Nephron progenitor cell (in vitro differentiated cells): ENCODE data around the gene TSC2.
A peak's percentile ranks its signal among the peaks of the same experiment; 100 is the strongest.

Source experiments
- DNase-seq: peaks from one replicate; pipeline ENCODE4 v3.0.0; 2021
- H3K27ac Mint-ChIP-seq: 2 replicates; pipeline ENCODE4 v1.8.0; 2021; ENCODE audit warnings: mild to moderate bottlenecking, moderate library complexity, mixed read lengths
- H3K27me3 Mint-ChIP-seq: 2 replicates; pipeline ENCODE4 v1.8.0; 2021; ENCODE audit warnings: mild to moderate bottlenecking, low read depth, mixed read lengths; ENCODE audit not compliant: poor library complexity
- H3K36me3 Mint-ChIP-seq: 2 replicates; pipeline ENCODE4 v1.8.0; 2021; ENCODE audit warnings: low read depth, mixed read lengths
- H3K4me1 Mint-ChIP-seq: 2 replicates; pipeline ENCODE4 v1.8.0; 2021; ENCODE audit warnings: mixed read lengths
- H3K4me3 Mint-ChIP-seq: 2 replicates; pipeline ENCODE4 v1.8.0; 2021; ENCODE audit warnings: mild to moderate bottlenecking, moderate library complexity, mixed read lengths
- H3K9me3 Mint-ChIP-seq: 2 replicates; pipeline ENCODE4 v1.8.0; 2021; ENCODE audit warnings: mild to moderate bottlenecking, moderate library complexity, mixed read lengths
- TF ChIP-seq, protein P1 (sequence below): fragments of 200-600 bp; sonication (generic); IDR thresholded peaks from 2 replicates; pipeline ENCODE4 v1.5.0; 2021; ENCODE audit warnings: antibody characterized with exemption

Gene TSC2

DNA sequence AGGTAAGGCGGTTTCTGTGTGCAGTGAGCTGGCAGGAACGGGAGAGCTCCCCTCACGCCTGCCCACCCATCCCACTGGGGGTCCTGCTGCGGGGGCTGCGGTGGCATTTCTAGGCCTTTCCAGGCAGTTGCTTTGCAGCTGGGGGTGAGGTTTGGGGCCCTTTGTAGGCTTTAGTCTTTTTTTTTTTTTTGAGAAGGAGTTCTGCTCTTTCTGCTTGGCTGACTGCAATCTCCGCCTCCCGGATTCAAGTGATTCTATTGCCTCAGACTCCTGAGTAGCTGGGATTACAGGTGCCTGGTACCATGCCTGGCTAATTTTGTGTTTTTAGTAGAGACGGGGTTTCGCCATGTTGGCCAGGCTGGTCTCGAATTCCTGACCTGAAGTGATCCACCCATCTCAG is 11.1 kb downstream of the TSC2 start:
- TF ChIP-seq, protein P1, sequence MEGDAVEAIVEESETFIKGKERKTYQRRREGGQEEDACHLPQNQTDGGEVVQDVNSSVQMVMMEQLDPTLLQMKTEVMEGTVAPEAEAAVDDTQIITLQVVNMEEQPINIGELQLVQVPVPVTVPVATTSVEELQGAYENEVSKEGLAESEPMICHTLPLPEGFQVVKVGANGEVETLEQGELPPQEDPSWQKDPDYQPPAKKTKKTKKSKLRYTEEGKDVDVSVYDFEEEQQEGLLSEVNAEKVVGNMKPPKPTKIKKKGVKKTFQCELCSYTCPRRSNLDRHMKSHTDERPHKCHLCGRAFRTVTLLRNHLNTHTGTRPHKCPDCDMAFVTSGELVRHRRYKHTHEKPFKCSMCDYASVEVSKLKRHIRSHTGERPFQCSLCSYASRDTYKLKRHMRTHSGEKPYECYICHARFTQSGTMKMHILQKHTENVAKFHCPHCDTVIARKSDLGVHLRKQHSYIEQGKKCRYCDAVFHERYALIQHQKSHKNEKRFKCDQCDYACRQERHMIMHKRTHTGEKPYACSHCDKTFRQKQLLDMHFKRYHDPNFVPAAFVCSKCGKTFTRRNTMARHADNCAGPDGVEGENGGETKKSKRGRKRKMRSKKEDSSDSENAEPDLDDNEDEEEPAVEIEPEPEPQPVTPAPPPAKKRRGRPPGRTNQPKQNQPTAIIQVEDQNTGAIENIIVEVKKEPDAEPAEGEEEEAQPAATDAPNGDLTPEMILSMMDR = no peak
- no peak for DNase-seq
- Mint-ChIP-seq H3K9me3 (no peaks in the 10 kb centered on the region), H3K4me1 (peaks cover 17% of the 10 kb centered on the region), H3K4me3 (no peak overlapping the region), H3K36me3 (peaks cover 7% of the 10 kb centered on the region), H3K27me3 (peaks cover 3% of the 10 kb centered on the region), H3K27ac (peak overlapping the region; percentile 67)

DNA sequence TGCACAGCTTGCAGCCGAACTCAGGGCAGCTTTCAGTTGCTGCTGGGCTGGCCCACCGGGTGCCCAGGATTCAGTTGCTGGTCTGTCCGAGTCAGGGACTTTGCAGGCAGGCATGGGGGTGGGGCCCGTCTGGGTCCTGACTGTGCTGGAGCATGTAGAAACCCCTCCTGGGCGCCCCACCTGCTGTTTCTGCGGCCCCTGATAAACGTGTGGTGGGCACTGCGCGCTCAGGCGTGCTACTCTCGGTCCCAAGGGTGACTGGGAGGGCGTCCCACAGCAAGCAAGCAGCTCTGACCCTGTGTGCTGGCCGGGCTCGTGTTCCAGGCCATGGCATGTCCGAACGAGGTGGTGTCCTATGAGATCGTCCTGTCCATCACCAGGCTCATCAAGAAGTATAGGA is 12.6 kb downstream of the TSC2 start:
- TF ChIP-seq, protein P1 = no peak
- Mint-ChIP-seq H3K4me1 (peaks cover 17% of the 10 kb centered on the region), H3K27ac (no peak overlapping the region), H3K27me3 (peaks cover 3% of the 10 kb centered on the region), H3K4me3 (no peak overlapping the region), H3K9me3 (no peaks in the 10 kb centered on the region), H3K36me3 (peaks cover 7% of the 10 kb centered on the region)
- no peak for DNase-seq

DNA sequence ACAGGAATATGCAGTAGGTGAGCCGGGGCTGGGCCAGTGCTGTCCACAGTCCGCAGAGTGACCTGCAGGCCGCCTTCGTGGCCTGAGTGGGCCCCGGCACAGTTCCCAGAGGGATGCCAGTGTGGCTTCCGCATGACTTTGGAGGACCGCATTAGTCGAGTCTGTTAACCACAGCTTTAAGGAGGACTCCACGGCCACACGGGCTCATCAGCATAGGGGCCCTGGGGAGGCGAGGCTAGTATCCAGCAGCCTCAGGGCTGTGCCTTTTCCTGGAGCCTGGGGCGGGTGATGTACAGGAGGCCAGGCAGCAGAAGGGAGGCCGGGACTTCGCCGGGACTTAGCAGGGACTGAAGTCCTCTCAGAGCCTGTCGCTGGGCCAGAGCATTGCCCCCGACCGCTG is 13.2 kb downstream of the TSC2 start:
- Mint-ChIP-seq H3K36me3 (peaks cover 12% of the 10 kb centered on the region), H3K9me3 (no peaks in the 10 kb centered on the region), H3K4me3 (no peak overlapping the region), H3K4me1 (peaks cover 17% of the 10 kb centered on the region), H3K27ac (no peak overlapping the region), H3K27me3 (peaks cover 3% of the 10 kb centered on the region)
- TF ChIP-seq, protein P1 = no peak
- DNase-seq = no peak

DNA sequence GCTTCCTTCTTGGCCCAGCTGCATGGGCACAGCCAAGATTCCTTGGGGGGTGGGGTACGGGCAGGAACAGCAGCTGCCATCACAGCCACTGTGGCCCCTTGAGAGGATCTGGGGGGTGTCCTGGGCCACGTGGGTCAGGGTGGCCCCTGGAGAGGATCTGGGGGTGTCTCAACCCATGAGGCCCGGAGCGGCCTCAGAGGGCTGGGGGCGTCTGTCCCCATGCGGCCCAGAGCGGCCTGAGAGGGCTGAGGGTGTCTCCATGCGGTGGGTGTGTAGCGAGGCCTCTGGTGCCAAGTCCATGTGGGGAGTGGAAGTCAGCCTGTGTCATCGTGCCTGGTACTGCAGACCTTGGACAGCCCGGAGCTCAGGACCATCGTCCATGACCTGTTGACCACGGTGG is 13.7 kb downstream of the TSC2 start:
- H3K4me1 Mint-ChIP-seq = peaks cover 17% of the 10 kb centered on the region
- DNase-seq = no peak
- H3K27ac Mint-ChIP-seq = no peak overlapping the region
- TF ChIP-seq, protein P1 = no peak
- H3K9me3 Mint-ChIP-seq = no peaks in the 10 kb centered on the region
- peaks cover 3% of the 10 kb centered on the region for H3K27me3 Mint-ChIP-seq
- peaks cover 17% of the 10 kb centered on the region for H3K36me3 Mint-ChIP-seq
- H3K4me3 Mint-ChIP-seq = no peak overlapping the region

DNA sequence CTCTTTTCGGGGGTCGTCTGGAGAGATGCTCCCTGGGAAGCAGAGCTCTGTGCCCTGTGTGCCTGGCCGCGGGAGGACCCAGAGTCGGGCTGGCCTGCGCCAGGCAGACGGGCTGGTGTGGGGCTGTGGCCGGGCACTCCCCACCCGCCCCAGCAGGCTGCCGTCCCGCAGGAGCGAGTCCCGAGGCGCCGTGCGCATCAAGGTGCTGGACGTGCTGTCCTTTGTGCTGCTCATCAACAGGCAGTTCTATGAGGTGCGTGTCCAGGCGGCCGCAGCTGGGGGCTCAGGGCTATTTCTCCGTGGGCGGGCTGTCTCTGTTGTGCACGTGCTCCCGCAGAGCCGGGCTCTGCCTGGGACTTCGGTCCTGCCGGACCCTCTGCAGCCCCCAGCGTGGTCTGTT is 15.0 kb downstream of the TSC2 start:
- H3K9me3 Mint-ChIP-seq = no peaks in the 10 kb centered on the region
- peaks cover 12% of the 10 kb centered on the region for H3K4me1 Mint-ChIP-seq
- H3K4me3 Mint-ChIP-seq = no peak overlapping the region
- peaks cover 26% of the 10 kb centered on the region for H3K36me3 Mint-ChIP-seq
- TF ChIP-seq, protein P1 = no peak
- no peak overlapping the region for H3K27ac Mint-ChIP-seq
- H3K27me3 Mint-ChIP-seq = peaks cover 3% of the 10 kb centered on the region
- DNase-seq = no peak

DNA sequence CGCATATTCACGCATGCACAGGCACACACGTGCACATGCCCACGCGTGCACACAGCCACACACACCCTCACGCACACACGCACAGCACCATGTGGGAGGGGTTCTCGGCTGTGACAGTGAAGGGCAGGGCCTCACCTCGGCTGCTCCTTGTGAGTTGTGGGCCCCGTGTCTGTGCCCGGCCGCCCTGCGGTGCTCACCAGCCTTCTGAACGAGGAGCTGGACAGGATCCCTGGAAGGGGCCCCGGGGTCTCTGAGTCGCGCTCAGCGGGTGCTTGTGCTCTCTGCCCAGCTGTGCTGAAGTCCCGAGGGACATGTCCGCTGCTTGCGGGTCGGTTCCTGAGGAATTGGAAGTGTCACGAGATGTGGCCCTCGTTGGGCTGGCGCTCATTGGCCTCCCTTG is 16.1 kb downstream of the TSC2 start:
- Mint-ChIP-seq H3K4me1 (peaks cover 1% of the 10 kb centered on the region), H3K9me3 (no peaks in the 10 kb centered on the region), H3K27me3 (peaks cover 3% of the 10 kb centered on the region), H3K4me3 (no peak overlapping the region), H3K27ac (no peak overlapping the region), H3K36me3 (peaks cover 36% of the 10 kb centered on the region)
- DNase-seq = no peak
- TF ChIP-seq, protein P1 = no peak
